Epithelial cell of esophagus (primary cell): Measurements from ENCODE around the gene KIAA1614.

ENCODE experiments used
- DNase-seq: peaks from one replicate; pipeline ENCODE4 v3.0.0; 2010; ENCODE audit warnings: low read depth
- H3K4me3 ChIP-seq: 2 replicates; pipeline ENCODE4 v1.5.1; 2011; ENCODE audit warnings: mild to moderate bottlenecking, low read length, control low read depth
- CTCF ChIP-seq: IDR thresholded peaks from 2 replicates; pipeline ENCODE4 v1.5.1; 2011; ENCODE audit warnings: low read depth, mild to moderate bottlenecking, low read length, control low read depth, inconsistent platforms; ENCODE audit not compliant: insufficient read depth; ENCODE audit errors: missing control alignments

Gene KIAA1614

GRCh38 chr1:180997843-180998504 is 85.3 kb downstream of the KIAA1614 start:
- no peak overlapping the region for H3K4me3 ChIP-seq
- DNase-seq: no peak
- TF ChIP-seq CTCF: no peak
